ENCODE data around the gene NKAPD1.

- TF ChIP-seq CTCF (IDR thresholded peaks at IDR 0.05 in 2 of 3, conservative IDR thresholded peaks at IDR 0.05 in 1 of 3; ENCODE audit: borderline replicate concordance in 1 of 3, insufficient read depth in 1 of 3, low read depth in 2 of 3, low read length in 2 of 3) = no peak
- no peak for TF ChIP-seq SIN3A (IDR thresholded peaks at IDR 0.05; ENCODE audit: low read depth)
- TF ChIP-seq CBX3 (IDR thresholded peaks at IDR 0.05; ENCODE audit: low read depth) = no peak
- no peak for TF ChIP-seq MAX (IDR thresholded peaks at IDR 0.05)
- no peak for TF ChIP-seq EGR1 (IDR thresholded peaks at IDR 0.05; ENCODE audit: low read depth)
- TF ChIP-seq TCF7L2 (IDR thresholded peaks at IDR 0.05; ENCODE audit: borderline replicate concordance, extremely low read depth, insufficient read depth, insufficient read length) = no peak
- no peak for TF ChIP-seq ATF3 (IDR thresholded peaks at IDR 0.05)
- no peak for TF ChIP-seq POLR2A (IDR thresholded peaks at IDR 0.05; ENCODE audit: borderline replicate concordance, extremely low read depth, insufficient read depth, insufficient read length)
- no peak for TF ChIP-seq ZBTB33 (IDR thresholded peaks at IDR 0.05; ENCODE audit: extremely low read depth, insufficient replicate concordance, low read length)
- TF ChIP-seq SRF (IDR thresholded peaks at IDR 0.05; ENCODE audit: low read depth) = no peak
- TF ChIP-seq POLR2AphosphoS5 (IDR thresholded peaks at IDR 0.05; ENCODE audit: low read depth, low read length) = no peak
- TF ChIP-seq YY1 (IDR thresholded peaks at IDR 0.05; ENCODE audit: extremely low read depth, insufficient replicate concordance, low read depth, low read length) = no peak
These were observed 26.4 kb downstream of the NKAPD1 start for GRCh38 chr11:112100462-112100861.
